ENCODE data around the gene PTPRZ1. TPM values are rescaled to one million over a fixed set of nuclear protein-coding genes. Genes with fewer than 3 reads are reported as not detected.

Gene PTPRZ1
- total RNA-seq, 2 donors from 2014 or later: 0.35 to 1.2 TPM

DNA sequence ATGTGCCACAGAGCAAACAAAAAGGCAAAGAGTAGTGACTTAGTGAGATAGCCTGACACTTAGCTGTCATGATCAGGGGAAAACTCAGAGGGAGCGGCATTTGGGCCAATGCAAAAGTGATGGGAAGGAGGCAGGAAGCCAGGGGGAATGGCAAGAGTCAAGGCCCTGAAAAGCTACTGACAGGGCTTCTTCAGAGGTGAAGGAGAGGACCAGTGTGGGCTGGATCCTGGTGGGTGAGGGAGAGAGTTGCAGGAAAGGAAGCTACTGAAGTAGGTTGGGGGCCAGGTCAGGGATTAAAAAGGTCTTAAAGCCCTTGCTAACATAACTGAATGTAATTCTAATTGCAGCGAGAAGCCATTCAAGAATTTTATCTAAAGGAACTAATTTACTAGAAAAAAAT is 154.1 kb downstream of the PTPRZ1 start:
- Histone ChIP-seq H3K36me3 (no peaks in the 10 kb centered on the region), H3K27ac (no peak overlapping the region), H3K27me3 (no peaks in the 10 kb centered on the region), H3K4me3 (no peak overlapping the region), H3K9ac (ENCODE audit: low read depth in 2 of 2, low read length in 2 of 2) (no peak overlapping the region), H3K4me1 (no peaks in the 10 kb centered on the region), H3K9me3 (no peaks in the 10 kb centered on the region)
- TF ChIP-seq, protein P1, sequence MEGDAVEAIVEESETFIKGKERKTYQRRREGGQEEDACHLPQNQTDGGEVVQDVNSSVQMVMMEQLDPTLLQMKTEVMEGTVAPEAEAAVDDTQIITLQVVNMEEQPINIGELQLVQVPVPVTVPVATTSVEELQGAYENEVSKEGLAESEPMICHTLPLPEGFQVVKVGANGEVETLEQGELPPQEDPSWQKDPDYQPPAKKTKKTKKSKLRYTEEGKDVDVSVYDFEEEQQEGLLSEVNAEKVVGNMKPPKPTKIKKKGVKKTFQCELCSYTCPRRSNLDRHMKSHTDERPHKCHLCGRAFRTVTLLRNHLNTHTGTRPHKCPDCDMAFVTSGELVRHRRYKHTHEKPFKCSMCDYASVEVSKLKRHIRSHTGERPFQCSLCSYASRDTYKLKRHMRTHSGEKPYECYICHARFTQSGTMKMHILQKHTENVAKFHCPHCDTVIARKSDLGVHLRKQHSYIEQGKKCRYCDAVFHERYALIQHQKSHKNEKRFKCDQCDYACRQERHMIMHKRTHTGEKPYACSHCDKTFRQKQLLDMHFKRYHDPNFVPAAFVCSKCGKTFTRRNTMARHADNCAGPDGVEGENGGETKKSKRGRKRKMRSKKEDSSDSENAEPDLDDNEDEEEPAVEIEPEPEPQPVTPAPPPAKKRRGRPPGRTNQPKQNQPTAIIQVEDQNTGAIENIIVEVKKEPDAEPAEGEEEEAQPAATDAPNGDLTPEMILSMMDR (IDR thresholded peaks at IDR 0.05): no peak
- no peak for DNase-seq
- intact Hi-C loops (cut with DNase I): no loop called here

DNA sequence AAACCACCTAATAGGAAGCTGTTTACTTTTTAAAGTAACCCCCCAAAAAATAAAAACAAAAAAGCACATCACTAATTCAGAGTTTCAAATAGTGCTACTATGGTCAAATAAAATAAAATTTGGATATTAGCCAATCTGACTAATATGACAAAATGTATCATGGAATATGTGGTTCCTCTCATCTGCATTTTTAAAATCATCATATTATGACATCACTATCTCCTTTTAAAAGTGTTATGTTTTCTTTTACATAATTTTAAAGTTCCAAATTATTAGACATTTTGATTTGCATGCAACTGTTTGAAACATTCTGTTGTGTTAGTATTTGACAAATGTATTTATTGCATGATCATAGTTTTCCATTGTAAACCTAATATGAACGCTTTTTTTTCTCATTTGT is 160.7 kb downstream of the PTPRZ1 start:
- intact Hi-C loops (cut with DNase I): no loop called here
- Histone ChIP-seq H3K27ac (no peak overlapping the region), H3K27me3 (no peaks in the 10 kb centered on the region), H3K4me3 (no peak overlapping the region), H3K9ac (ENCODE audit: low read depth in 2 of 2, low read length in 2 of 2) (no peak overlapping the region), H3K36me3 (no peaks in the 10 kb centered on the region), H3K4me1 (no peaks in the 10 kb centered on the region), H3K9me3 (no peaks in the 10 kb centered on the region)
- no peak for DNase-seq
- TF ChIP-seq, protein P1 (IDR thresholded peaks at IDR 0.05): no peak

- H3K36me3 ChIP-seq: no peaks in the 10 kb centered on the region
- TF ChIP-seq, protein P1 (IDR thresholded peaks at IDR 0.05): no peak
- H3K9ac ChIP-seq (ENCODE audit: low read depth in 2 of 2, low read length in 2 of 2): no peak overlapping the region
- H3K4me1 ChIP-seq: no peaks in the 10 kb centered on the region
- H3K27ac ChIP-seq: no peak overlapping the region
- H3K4me3 ChIP-seq: no peak overlapping the region
- DNase-seq: no peak
- intact Hi-C loops (cut with DNase I): no loop called here
- H3K9me3 ChIP-seq: no peaks in the 10 kb centered on the region
- no peaks in the 10 kb centered on the region for H3K27me3 ChIP-seq
Measured at GRCh38 chr7:122035876-122036275, 162.9 kb downstream of the PTPRZ1 start.

- H3K9me3 ChIP-seq: no peaks in the 10 kb centered on the region
- H3K9ac ChIP-seq (ENCODE audit: low read depth in 2 of 2, low read length in 2 of 2): no peak overlapping the region
- no peak overlapping the region for H3K27ac ChIP-seq
- H3K36me3 ChIP-seq: no peaks in the 10 kb centered on the region
- no peak overlapping the region for H3K4me3 ChIP-seq
- intact Hi-C loops (cut with DNase I): no loop called here
- no peaks in the 10 kb centered on the region for H3K4me1 ChIP-seq
- H3K27me3 ChIP-seq: no peaks in the 10 kb centered on the region
- DNase-seq: no peak
- TF ChIP-seq, protein P1 (IDR thresholded peaks at IDR 0.05): no peak
Measured at GRCh38 chr7:122038134-122038533, 165.2 kb downstream of the PTPRZ1 start.

GRCh38 chr7:122038904-122039303 is 165.9 kb downstream of the PTPRZ1 start:
- Histone ChIP-seq H3K4me3 (no peak overlapping the region), H3K9ac (ENCODE audit: low read depth in 2 of 2, low read length in 2 of 2) (no peak overlapping the region), H3K27me3 (no peaks in the 10 kb centered on the region), H3K27ac (no peak overlapping the region), H3K9me3 (no peaks in the 10 kb centered on the region), H3K4me1 (no peaks in the 10 kb centered on the region), H3K36me3 (no peaks in the 10 kb centered on the region)
- no peak for DNase-seq
- TF ChIP-seq, protein P1 (IDR thresholded peaks at IDR 0.05): no peak
- intact Hi-C loops (cut with DNase I): no loop called here

GRCh38 chr7:122040147-122040546 is 167.2 kb downstream of the PTPRZ1 start:
- Histone ChIP-seq H3K9ac (ENCODE audit: low read depth in 2 of 2, low read length in 2 of 2) (no peak overlapping the region), H3K9me3 (no peaks in the 10 kb centered on the region), H3K27ac (no peak overlapping the region), H3K27me3 (no peaks in the 10 kb centered on the region), H3K4me1 (no peaks in the 10 kb centered on the region), H3K36me3 (no peaks in the 10 kb centered on the region), H3K4me3 (no peak overlapping the region)
- TF ChIP-seq, protein P1 (IDR thresholded peaks at IDR 0.05): no peak
- DNase-seq: no peak
- intact Hi-C loops (cut with DNase I): no loop called here
